Ammon's horn (tissue), 1 donor: ENCODE results near the gene RPRD1B.
"Not testable (repeated sequence)": the region's sequence is repeated elsewhere in the genome, so short reads cannot be mapped to it uniquely, and the experiment has no call there.

Experiments
- DNase-seq: peaks from one replicate; pipeline ENCODE4 v3.0.0-alpha.2; 2016; ENCODE audit warnings: low spot score

Gene RPRD1B

GRCh38 chr20:38075161-38075998, 41.8 kb downstream of the RPRD1B start:
- no peak for DNase-seq

DNA sequence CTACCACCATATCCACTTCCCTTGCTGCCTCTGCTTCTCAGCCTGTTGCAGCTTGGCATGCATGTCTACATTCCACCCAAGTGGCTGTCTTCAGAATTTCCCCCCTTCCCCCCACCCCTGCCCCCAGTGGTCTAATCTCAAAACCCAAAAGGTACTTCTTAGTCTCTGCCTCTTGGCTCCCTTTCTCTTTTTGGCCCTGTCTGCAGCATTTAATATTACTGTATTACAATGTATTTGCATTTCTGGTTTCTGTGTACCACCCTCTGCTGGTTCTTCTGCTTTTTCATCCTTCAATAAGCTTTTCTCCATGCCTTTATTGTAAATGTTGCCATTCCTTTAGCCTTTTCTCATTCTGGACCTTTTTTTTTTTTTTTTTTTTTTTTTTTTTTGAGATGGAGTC, 43.0 kb downstream of the RPRD1B start:
- DNase-seq: no peak

DNA sequence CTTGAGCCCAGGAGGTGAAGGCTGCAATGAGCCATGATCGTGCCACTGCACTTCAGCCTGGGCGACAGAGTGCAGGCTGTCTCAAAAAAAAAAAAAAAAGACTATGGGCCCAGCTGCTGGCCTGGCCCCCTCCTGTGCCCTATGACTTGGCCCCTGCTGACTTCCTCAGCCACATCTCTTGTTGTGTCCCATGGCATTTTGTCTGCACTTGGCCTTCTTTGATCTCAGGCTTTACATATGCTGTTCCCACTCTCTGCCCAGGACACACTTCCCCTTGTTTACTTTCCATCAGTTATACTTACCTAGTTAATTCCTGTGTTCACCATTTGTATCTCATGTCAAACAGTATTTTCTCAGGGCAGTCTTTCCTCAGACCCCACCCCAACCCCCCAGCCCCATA, 44.5 kb downstream of the RPRD1B start:
- DNase-seq: no peak

DNA sequence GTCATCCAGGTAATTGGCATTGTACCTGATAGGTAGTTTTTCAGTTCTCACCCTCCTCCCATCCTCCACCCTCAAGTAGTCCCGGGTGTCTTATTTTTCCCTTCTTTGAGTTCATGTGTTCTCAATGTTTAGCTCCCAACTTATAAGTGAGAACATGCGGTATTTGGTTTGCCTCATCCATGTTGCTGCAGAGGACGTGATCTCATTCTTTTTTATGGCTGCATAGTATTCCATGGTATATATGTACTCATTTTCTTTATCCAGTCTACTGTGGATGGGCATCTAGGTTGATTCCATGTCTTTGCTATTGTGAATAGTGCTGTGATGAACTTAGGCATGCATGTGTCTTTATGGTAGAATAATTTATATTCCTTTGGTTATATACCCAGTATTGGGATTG, 45.8 kb downstream of the RPRD1B start:
- no peak for DNase-seq

DNA sequence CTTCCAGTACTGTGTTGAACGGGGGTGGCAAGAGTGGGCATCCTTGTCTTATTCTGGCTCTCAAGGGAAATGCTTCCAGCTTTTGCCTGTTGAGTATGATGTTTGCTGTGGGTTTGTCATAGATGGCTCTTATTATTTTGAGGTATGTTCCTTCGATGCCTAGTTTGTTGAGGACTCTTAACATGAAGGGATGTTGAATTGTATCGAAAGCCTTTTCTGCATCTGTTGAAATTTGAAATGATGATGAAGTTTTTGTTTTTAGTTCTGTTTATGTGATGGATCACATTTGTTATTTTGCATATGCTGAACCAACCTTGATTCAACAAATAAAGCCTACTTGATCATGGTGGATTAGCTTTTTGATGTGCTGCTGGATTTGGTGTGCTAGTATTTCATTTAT, 48.0 kb downstream of the RPRD1B start:
- DNase-seq: no peak

GRCh38 chr20:38082894-38083293, 49.3 kb downstream of the RPRD1B start:
- no peak for DNase-seq

DNA sequence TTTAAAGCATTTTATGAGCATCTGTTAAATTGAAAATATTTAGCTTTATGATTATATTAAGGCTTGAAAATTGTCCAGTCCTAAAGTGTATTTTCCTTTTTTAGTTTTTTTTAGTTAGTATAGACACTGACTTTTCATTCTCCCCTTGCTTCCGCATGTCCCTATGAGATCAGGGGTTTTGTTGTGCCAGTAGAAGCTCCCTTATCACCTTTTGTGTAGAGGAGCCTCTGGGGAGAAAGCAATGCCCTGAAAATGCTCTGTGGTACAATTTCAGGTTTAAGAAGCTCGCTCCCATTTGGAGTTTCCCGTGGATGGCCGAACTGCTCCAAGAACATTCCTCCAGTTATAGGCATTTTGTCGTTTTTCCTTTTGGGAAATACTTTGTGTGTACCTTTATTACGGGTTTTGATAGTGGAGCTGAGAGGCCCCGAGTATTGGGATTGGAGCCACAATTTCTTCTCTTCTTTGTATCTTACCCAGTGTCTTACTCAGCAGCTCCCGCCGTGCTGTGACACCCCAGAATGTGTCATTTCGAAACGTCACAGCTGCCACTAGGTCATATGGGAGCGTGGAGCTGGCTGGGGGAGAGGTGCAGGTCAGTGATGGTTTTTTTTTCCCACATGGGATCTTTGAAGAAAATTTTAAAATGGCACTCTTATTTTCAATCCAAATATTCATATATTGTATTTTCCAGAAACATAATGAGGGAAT, 49.9 kb downstream of the RPRD1B start:
- DNase-seq: no peak

- no peak for DNase-seq
These were observed 50.9 kb downstream of the RPRD1B start for GRCh38 chr20:38084425-38084951.

GRCh38 chr20:38085026-38085425, 51.5 kb downstream of the RPRD1B start:
- DNase-seq: no peak

- no peak for DNase-seq
These were observed 56.0 kb downstream of the RPRD1B start for GRCh38 chr20:38089500-38089899.

DNA sequence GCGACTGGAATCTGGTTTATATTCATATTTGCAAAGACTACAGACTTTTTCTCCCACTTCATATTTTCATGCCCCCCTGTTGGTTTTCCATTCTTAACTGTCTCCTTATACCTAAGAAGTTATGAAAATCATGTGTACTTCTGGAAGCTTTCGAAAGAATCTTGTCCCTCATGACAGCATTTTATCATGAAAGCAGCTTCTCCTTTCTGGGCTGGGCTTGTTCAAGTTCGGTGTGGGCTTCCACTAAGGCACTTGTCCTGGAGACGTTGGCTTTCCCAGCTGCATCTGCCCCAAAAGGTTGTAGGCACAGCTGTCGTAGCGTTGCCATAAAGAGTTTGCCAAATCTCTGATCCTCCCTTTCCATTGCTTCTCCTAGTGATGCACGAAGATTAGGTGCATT, 56.5 kb downstream of the RPRD1B start:
- no peak for DNase-seq

DNA sequence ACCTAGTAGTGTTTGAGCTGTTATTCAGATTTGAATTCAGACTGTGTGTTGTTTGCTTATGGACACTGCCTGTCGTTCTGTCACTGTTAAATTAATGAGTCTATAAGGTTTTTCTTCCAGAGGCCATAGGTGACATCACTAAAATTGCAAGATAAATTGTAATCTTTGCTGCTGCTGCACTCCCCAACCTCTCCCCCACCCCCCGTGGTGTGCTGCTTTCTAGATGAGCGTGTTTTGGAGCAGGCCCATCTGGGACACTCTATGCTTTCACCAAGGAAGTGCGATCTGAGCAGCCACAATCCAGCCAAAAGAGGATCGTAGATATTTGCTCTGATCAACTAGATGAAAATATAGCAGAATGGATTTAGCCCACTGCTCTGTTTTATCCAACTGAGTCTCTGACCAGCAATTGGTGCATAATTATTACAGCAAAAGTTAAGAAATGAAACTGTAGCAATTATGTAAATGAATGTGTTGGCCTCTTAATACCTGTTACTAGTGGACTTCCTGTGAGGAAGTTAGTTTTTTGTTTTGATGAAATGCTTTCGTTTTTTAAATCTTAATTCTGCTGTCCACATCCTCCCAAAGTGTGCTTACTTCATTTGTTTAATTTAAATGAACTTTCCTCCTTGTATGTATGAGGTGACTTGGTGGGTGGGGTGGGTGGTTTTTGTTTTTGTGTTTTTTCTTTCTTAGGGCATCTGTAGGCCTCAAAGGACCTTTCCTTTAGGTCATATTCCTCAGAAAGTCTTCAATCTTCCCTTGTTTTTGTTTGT, 58.1 kb downstream of the RPRD1B start:
- peak; percentile 16 for DNase-seq

- DNase-seq: no peak
These were observed 58.8 kb downstream of the RPRD1B start for GRCh38 chr20:38092260-38092857.

GRCh38 chr20:38092915-38093314, 59.4 kb downstream of the RPRD1B start:
- DNase-seq: no peak

DNA sequence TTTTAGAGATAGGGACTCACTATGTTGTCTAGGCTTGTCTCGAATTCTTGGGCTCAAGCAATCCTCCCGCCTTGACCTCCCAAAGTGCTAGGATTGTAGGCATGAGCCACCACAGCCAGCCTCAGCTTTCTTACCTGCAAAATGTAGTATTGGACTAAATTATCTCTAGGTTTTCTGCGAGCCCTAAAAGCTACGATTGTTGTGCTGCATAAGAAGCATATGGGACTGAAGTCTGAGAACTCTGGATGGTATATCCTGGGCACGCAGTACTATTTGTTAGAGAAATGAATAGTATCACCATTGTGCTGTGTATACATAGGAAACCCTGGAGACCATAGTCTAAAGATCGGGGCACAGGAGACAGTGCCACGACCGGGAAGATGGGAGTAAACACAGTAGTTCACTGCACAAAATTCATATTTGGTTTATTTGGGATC, 60.1 kb downstream of the RPRD1B start:
- DNase-seq: no peak

DNA sequence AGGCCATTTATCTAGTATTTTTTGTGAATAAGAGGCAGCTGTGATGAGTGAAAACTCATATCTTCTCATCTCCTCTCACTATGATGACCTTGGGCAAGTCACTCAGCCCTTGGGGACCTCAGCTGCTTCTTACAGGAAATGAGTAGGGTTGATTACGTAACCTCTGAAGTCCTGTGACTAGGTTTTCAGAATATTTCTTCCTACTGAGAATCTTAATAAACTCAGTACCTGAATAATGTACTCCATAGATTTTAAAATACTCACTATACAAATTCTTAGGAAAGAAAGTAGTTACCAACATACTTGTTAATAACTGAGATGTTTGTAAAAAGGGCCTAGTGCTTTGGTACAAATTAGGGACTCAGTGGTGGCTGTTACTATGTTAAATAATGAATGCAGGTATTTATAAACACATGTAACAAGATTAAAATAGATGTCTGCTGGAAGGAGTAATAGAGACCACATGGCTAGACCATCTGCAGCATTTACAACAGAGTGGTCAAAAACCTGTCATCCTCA, 60.9 kb downstream of the RPRD1B start:
- no peak for DNase-seq

- no peak for DNase-seq
These were observed 61.6 kb downstream of the RPRD1B start for GRCh38 chr20:38095017-38095686.

- DNase-seq: no peak
These were observed 65.4 kb downstream of the RPRD1B start for GRCh38 chr20:38098952-38099351.

DNA sequence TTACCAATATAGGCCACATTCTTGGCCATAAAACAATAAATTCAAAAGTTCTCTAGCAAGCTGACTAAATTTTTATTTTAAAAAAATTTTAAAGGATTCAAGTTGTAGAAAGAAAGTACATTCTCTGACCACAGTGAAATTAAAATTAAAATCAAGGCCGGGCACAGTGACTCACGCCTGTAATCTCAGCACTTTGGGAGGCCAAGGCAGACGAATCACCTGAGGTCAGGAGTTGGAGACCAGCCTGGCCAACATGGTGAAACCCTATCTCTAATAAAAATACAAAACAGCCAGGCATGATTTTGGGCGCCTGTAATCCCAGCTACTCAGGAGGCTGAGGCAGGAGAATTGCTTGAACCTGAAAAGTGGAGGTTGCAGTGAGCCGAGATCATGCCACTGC, 68.7 kb downstream of the RPRD1B start:
- not testable (repeated sequence) for DNase-seq

- DNase-seq: no peak
These were observed 70.7 kb downstream of the RPRD1B start for GRCh38 chr20:38104285-38104684.

DNA sequence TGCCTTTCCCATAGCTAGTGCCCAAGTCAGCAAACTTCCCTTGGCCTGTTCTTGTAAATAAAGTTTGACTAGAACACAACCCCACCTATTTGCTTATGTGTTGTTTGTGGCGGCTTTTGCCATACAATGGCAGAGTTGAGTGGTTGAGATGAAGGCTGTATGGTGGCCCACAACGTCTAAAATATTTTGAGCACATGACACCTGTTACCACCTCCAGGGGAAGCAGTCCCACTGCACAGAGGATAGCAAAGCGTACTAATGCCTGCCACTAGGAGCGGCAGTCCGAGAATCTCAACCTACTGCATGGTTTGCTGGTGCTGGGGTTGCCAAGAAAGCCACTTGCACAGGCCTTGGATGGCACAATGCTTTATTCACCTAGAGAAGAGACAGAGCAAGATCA, 72.9 kb downstream of the RPRD1B start:
- no peak for DNase-seq
